NCI-H1436 treated with DMSO at 0.1 percent for 48 hours (cell line): ENCODE data around the gene PRDM7.

Experiments
- DNase-seq: peaks from one replicate; lab custom pipeline; 2025; lab: John Stamatoyannopoulos, UW

Gene PRDM7

GRCh38 chr16:90035902-90036301 lies 41.2 kb downstream of the PRDM7 start:
- DNase-seq = no peak

- no peak for DNase-seq
Observed at GRCh38 chr16:90034504-90034903, 42.6 kb downstream of the PRDM7 start.

GRCh38 chr16:90033387-90033786 lies 43.7 kb downstream of the PRDM7 start:
- no peak for DNase-seq

- DNase-seq = no peak
Observed at GRCh38 chr16:90032674-90033331, 44.3 kb downstream of the PRDM7 start.

- no peak for DNase-seq
Observed at GRCh38 chr16:90031931-90032673, 45.0 kb downstream of the PRDM7 start.

- no peak for DNase-seq
Observed at GRCh38 chr16:90031186-90031930, 45.8 kb downstream of the PRDM7 start.

- no peak for DNase-seq
Observed at GRCh38 chr16:90028985-90029384, 48.1 kb downstream of the PRDM7 start.

GRCh38 chr16:90027611-90028010 lies 49.5 kb downstream of the PRDM7 start:
- no peak for DNase-seq

- no peak for DNase-seq
Observed at GRCh38 chr16:90026135-90026534, 51.0 kb downstream of the PRDM7 start.

- DNase-seq = no peak
Observed at GRCh38 chr16:90023078-90023447, 54.1 kb downstream of the PRDM7 start.

- DNase-seq = peak; percentile 64
Observed at GRCh38 chr16:90022209-90023077, 54.7 kb downstream of the PRDM7 start.

- DNase-seq = no peak
Observed at GRCh38 chr16:90020838-90021382, 56.2 kb downstream of the PRDM7 start.

- DNase-seq = no peak
Observed at GRCh38 chr16:90020260-90020837, 56.8 kb downstream of the PRDM7 start.

- DNase-seq = no peak
Observed at GRCh38 chr16:90019543-90020259, 57.4 kb downstream of the PRDM7 start.

GRCh38 chr16:90018652-90019542 lies 58.2 kb downstream of the PRDM7 start, which contains the start of gene DBNDD1:
TSS of gene DBNDD1 (minus strand) at chr16:90019456. CDS start at chr16:90019341, 115 bp downstream.
- no peak for DNase-seq

GRCh38 chr16:90018297-90018651 lies 58.9 kb downstream of the PRDM7 start:
- no peak for DNase-seq

- DNase-seq = no peak
Observed at GRCh38 chr16:90016339-90016950, 60.7 kb downstream of the PRDM7 start.

GRCh38 chr16:90015586-90016338 lies 61.4 kb downstream of the PRDM7 start:
- no peak for DNase-seq
